CD4-positive, alpha-beta T cell treated with Interleukin-6 for 4 hours (primary cell): ENCODE data around the gene BTC.
"Not testable (repeated sequence)": the region's sequence is repeated elsewhere in the genome, so short reads cannot be mapped to it uniquely, and the experiment has no call there.

ENCODE experiments used
- DNase-seq: peaks from one replicate; pipeline ENCODE4 v3.0.0-alpha.2; 2020; ENCODE audit warnings: mixed read lengths

BTC gene

DNA sequence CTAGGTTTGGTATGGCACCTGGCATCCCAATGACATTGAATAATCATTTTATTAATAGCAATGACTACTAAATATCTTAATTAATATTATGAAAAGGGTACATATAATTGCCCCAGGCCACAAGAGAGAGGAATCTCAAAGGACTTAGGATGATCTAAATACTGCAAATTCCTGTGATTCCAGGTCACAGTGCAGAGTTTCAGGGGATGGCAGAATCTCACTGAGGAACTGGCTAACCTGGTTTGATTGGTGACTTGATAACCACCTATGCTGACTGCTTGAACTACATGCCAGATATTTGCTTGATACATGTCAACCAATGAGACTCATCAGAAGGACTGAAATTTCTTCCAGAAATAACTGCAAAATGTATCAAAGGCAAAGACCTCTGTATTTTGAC is 37.2 kb downstream of the BTC start:
- no peak for DNase-seq

DNA sequence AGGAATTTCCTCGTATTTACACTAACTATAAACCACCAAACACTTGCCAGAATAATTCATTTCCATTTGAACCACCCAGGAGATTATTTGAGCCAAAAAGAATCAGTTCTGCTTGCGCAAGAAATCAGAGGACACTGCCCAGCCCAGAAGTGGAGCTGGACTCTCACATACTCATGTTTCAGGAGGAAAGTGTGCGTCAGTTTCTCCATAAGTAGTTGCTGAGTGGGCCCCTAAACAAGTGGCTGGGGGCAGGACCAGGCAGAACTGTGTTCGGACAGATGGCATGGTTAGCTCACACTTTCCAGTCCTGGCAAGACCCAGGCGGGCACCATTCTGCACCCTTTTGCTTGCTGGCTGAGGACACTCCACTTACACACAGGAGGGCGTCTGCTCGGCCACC is 38.8 kb downstream of the BTC start:
- DNase-seq, result no peak

DNA sequence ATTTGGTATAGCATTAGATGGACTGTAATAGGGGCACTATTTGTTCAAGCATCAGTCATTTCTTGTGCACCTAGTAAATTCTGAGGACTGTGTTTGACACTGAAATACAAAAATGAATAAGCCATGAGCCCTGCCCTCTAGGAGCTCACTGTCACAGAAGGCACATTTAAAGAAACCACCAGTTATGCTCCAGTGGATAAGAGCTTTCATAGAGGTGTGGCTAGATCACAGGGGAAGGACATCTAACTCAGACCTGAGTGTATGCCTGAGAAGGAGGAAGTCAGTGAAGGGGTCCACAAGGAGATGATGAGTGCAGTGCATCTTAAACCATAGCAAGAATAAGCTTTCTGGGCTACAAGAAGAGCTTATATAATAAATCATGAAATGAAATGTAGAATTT is 40.1 kb downstream of the BTC start:
- DNase-seq, result no peak

DNA sequence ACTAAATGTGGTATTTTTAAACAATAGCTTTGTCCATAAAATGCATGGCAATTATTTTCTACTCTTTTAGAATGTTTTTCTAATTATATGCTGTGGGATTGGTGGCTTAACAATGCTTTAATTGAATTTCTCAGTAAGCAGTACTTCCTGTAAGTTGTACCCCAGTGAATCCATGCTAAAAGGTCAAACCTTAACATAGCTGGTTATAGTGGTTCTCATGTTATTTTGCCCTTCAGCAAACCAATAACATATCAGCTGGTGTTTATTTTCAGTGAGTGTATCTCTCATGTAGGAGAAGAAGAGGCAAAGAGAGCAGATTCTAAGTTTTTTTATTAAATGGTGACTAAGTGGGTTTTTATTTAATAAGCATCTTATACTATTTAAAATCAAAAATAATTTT is 41.5 kb downstream of the BTC start:
- no peak for DNase-seq

DNA sequence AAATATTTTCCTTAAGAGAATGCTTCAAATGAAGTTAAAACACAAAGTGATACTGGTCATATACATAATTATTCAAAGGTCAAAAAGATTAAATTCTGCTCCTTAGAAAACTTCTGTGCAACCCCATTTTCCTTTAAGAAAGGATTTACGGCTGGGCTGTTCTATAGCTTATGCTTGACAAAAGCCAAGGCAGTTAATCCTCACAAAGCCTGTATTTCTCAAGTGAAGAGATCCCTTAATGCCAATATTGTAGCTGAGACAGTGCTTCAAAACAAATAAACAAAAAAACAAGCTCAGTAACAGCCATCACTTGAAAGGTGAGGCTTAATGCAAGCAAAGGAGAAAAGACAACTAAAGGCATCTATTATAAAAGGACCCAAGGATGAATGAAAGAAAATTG is 42.5 kb downstream of the BTC start:
- DNase-seq, result no peak

DNA sequence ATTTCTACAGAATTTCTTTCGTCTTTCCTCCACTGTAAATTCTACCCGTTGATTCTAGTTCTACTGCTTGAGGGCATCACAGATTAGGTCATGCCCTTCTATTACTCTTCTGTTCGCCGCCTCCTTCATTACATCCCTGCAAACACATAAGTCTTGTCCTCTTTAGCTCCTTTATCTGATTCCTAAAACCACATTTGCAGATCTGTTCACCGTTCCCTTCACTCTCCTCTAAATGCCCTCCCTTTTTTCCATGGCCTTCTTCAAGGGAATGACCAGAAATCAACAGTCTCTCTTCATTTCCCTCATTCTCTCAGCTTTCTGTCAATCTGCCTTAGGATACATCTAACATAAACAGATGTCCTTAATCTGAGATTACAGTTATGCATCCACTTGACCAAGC is 43.1 kb downstream of the BTC start:
- DNase-seq, result no peak

DNA sequence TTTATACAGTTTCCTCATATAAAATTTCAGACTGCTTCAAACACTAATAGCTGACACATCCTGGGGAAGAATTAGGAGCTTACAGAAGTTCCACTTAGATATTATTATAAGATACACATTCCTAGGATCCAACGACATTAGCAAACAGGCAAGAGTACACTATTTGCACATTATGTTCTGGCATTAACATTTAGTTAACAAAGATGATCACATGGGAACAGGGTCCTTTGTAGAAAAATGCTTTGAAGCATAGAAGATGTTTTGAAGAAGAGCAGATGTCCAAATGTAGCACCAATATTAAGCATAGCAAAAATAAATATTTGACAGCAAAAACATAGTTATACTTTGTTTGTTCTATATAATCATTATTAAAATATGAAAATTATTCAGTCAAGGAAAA is 52.1 kb downstream of the BTC start:
- no peak for DNase-seq

DNA sequence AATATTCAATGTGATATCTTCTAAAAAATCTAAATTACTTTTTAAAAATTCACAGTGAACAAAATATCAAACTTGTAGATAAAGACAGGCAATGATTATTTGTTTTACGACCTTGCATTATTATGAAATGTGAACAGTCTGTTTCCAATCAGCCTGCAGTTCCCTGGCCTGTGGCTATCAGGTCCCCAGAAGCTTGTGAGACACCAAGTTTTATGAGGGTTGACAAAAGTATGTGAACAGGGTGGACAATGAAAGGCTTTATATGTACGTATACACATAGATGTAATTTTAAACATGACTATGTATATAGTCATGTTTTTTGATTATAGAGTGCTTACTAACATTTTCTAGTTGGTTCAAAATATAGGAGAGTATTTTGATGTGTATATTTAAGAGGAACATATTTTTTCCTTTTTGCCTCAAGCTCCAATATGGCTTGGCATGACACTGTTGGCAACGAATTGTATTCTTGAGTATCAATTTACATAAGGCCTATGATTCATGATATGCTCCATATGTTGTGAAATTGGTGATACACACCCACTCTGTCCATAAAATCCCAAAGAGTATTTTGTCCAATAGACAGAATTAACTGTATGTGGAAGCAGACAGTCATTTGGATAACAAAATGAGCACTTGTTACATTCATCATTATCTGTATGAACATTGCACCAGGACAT is 55.7 kb downstream of the BTC start:
- no peak for DNase-seq

DNA sequence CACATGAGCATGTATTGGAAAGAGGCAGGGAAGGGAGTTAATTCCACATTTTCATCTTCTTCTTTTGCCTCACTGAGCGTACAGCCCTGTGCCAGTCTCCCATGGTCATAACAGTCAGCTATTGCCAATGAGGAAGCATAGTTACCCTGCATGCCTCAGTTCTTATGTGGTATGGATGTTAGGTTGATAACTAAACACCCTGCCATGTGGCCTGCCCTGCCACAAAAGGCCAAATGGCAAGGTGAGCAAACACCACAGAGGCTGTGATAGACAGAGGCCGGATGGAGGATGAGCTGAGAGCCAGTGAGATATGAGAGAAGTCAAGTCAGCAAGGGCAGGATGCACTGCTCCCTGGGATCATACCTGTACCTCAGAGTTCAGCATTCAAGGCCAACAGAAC is 59.3 kb downstream of the BTC start:
- DNase-seq, result no peak

DNA sequence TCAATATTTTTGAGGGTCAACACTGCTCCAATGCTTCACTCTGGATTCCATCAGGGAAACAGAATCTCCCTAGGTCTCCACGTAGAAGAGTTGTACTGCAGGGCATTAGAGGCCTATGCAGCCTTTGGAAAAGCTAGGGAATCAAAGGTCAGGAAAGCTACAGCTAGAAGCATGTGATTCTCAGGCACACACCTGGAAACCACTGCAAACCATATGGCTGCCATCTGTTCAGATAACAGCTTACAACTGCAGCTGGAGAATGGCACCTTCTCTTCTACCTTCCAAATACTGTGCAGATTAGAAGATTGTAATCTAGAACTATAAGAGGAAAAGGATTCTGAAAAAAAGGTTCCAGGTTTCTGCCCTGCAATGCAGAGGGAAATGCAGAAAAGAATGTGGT is 60.6 kb downstream of the BTC start:
- no peak for DNase-seq

DNA sequence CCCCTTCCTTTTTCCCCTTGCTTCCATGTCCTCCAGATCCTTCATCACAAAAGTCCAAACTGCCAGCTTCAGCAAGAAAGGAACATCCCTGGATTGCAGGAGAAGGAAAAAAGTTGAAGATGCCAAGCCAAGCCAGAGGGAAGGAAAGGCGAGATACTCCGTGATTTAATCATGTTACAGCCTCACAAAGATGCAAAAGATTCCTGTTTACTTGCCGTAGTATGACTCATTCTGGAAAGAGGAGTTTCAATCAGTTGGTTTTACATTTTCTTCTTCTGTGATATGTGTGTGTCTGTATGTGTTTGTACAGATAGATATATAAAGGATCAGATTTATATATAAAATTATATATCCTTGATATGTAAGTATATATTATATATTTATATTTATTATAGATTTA is 69.3 kb downstream of the BTC start:
- no peak for DNase-seq

DNA sequence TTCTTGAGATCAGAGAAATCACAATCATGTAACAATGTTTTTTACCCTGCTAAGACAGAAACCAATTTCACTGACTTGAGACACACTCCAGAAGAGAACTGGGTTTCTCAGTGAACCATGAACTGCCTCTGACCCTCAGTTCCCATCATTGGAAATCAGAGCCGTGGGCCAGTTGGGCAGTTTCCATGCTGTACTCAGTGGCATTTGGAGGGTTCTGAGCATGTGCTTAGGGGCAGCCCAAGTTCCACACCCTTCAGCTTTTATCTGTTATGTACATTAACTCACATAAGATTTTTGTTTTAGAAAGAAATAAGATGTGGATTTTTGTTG is 77.9 kb downstream of the BTC start:
- DNase-seq, result no peak

DNA sequence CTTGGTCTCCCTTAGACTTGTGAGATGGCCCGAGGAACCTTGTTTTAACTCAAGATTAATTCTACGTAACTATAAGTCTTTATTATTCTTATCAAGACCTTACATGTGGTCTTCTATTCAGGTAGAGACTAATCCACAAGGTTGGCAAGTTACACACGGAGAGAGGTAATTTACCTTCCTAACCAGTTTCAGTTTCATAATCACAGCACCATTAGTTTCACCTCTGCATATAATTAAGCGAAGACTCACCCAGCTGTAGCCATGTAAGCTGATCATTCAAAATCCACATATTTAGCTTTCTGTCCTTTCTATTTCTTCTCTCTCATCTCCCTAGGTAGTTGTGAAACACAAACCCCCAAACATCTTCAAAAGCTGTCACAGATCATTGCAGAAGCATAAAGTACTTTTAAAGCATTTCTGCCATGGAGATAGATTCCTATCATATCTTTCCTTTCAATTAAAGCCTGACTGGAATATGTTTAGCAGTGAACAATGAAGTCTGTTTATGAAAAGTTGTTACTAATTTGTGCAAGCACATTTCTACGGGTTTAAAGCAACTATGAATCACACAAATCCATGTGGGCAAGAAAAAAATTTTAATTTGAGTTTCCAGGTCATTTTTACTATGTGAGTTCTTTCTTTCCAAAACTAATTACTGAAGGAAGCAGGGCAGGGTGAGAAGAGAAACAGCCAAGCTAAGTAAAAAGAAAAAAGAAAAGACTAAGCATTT is 78.5 kb downstream of the BTC start:
- no peak for DNase-seq

DNA sequence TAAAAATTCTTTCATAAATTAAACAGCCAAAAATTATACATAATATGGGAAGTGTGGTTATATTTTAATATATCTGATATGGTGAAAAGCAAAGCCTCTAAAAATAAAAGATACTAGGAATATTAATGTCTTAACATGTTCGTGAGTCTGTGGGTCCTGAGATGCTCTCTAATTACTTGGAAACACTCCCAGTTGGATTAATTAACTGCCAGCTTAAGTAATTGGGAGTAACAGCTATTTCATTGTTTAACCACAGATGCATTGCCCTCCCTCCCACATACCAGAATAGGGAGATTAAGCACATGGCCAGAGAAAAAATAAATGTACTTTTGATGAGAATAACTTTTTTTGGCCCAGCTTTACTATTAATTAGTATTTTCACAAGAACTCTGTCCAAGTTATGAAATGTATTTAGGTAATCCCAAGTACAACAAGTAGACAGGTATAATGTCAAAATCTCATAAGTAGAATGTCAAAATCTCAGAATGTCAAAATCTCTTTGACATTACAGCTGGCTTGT is 79.7 kb downstream of the BTC start:
- no peak for DNase-seq

DNA sequence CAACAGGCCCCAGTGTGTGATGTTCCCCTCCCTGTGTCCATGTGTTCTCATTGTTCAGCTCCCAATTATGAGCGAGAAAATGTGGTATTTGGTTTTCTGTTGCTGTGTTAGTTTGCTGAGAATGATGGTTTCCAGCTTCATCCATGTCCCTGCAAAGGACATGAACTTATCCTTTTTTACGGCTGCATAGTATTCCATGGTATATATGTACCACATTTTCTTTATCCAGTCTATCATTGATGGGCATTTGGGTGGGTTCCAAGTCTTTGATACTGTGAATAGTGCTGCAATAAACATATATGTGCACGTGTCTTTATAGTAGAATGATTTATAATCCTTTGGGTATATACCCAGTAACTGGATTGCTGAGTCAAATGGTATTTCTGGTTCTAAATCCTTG is 86.2 kb downstream of the BTC start:
- DNase-seq, result not testable (repeated sequence)
